ENCODE data around the gene AGPAT2. TPM values are rescaled to one million over a fixed set of nuclear protein-coding genes. Genes with fewer than 3 reads are reported as not detected.

The AGPAT2 gene
- total RNA-seq, 2 donors from 2014 or later: 94.2 to 275 TPM

GRCh38 chr9:136631038-136632000, 55.9 kb downstream of the AGPAT2 start:
- H3K27me3 ChIP-seq: no peaks in the 10 kb centered on the region
- peak; percentile 84 to 88 (median 84) for DNase-seq
- no peak overlapping the region for H3K27ac ChIP-seq
- peak; percentile 70 to 99 (median 90) for TF ChIP-seq CTCF (IDR thresholded peaks at IDR 0.05)
- TF ChIP-seq POLR2A (IDR thresholded peaks at IDR 0.05): no peak
- WGBS, 2 donors: 31 to 43% methylated on average over 25 to 31 of the region's 31 CpGs
- H3K4me1 ChIP-seq: peaks cover 41% of the 10 kb centered on the region
- no peaks in the 10 kb centered on the region for H3K9me3 ChIP-seq
- intact Hi-C loops (cut with DNase I): no loop called here
- ATAC-seq: peak; percentile 70
- H3K36me3 ChIP-seq (replicated peaks in 1 of 2; ENCODE audit: insufficient read depth in 1 of 2, low read depth in 2 of 2): no peaks in the 10 kb centered on the region
- H3K4me3 ChIP-seq: no peak overlapping the region

GRCh38 chr9:136630662-136630992, 56.6 kb downstream of the AGPAT2 start:
- Histone ChIP-seq H3K36me3 (replicated peaks in 1 of 2; ENCODE audit: insufficient read depth in 1 of 2, low read depth in 2 of 2) (no peaks in the 10 kb centered on the region), H3K4me3 (no peak overlapping the region), H3K9me3 (no peaks in the 10 kb centered on the region), H3K27me3 (no peaks in the 10 kb centered on the region), H3K4me1 (peaks cover 48% of the 10 kb centered on the region), H3K27ac (no peak overlapping the region)
- DNase-seq (no peak), ATAC-seq (no peak)
- WGBS, 2 donors: 44 to 49% methylated on average over 11 to 12 of the region's 12 CpGs
- TF ChIP-seq POLR2A (IDR thresholded peaks at IDR 0.05): no peak
- TF ChIP-seq CTCF (IDR thresholded peaks at IDR 0.05): no peak
- intact Hi-C loops (cut with DNase I): no loop called here

GRCh38 chr9:136629879-136630661, 57.2 kb downstream of the AGPAT2 start:
- Histone ChIP-seq H3K4me1 (peaks cover 54% of the 10 kb centered on the region), H3K9me3 (no peaks in the 10 kb centered on the region), H3K27me3 (no peaks in the 10 kb centered on the region), H3K27ac (no peak overlapping the region), H3K36me3 (replicated peaks in 1 of 2; ENCODE audit: insufficient read depth in 1 of 2, low read depth in 2 of 2) (no peaks in the 10 kb centered on the region), H3K4me3 (no peak overlapping the region)
- DNase-seq (peak; percentile 66 to 75 (median 70)), ATAC-seq (peak; percentile 33)
- intact Hi-C loops (cut with DNase I): loop anchor here (2.0 to 5.0 kb wide), 2 partner anchors 88 to 139 kb away; no protein-coding TSS in a partner anchor
- TF ChIP-seq CTCF (IDR thresholded peaks at IDR 0.05) (peak; percentile 43 to 77 (median 65)), POLR2A (IDR thresholded peaks at IDR 0.05) (no peak)
- 23 to 37% methylated on average over 13 to 18 of the region's 19 CpGs for WGBS, 2 donors

DNA sequence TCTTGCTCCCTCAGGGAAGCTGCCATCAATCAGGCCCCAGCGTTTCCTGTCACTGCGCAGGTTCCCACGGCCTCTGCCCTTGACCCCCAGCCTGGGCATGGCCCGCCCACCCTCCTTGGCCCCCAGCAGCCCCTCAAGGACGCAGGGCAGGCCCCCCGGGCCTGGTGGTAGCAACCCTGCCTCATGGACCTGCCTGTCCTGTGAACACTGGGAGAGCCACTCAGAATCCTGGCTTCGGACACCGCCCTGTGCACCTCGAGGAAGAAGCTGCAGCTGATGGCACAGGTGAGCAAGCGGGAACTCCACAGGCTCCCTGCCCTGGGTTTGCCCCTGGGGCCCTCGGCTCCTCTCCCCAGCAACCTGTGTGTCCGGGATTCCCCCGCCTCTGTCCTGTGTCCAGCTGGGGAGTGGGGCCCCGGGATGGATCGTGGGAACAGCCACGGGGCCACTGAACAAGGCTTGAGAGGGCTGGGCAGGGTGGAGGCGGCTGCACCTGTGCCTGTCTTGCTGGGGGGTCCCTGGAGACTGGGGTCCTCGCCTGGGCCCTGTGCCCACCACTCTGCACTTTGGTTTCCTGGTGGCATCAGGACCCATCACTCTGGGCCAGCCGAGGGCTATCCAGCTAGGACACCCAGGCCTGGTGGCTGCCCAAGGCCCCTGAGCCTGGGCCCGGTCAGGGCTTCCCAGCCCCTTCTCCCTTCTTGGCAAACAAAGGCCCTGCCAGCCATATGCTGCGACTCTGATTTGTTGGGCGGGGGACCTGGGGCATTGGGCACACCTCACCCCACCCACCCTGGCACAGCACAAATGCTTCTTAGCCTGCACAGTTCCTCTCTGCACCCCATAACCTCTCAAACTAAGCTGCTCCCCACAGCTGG, 58.0 kb downstream of the AGPAT2 start:
- no peak overlapping the region for H3K4me3 ChIP-seq
- H3K9me3 ChIP-seq: no peaks in the 10 kb centered on the region
- intact Hi-C loops (cut with DNase I): loop anchor here (2.0 to 5.0 kb wide), 2 partner anchors 87 to 138 kb away; no protein-coding TSS in a partner anchor
- DNase-seq (no peak), ATAC-seq (no peak)
- H3K4me1 ChIP-seq: peaks cover 62% of the 10 kb centered on the region
- 65 to 74% methylated on average over 10 to 17 of the region's 22 CpGs for WGBS, 2 donors
- no peaks in the 10 kb centered on the region for H3K36me3 ChIP-seq (replicated peaks in 1 of 2; ENCODE audit: insufficient read depth in 1 of 2, low read depth in 2 of 2)
- no peak for TF ChIP-seq CTCF (IDR thresholded peaks at IDR 0.05)
- no peak for TF ChIP-seq POLR2A (IDR thresholded peaks at IDR 0.05)
- H3K27ac ChIP-seq: no peak overlapping the region
- no peaks in the 10 kb centered on the region for H3K27me3 ChIP-seq

Data from body of pancreas (tissue), 4 donors.